ENCODE results near the gene RRM1. TPM values are rescaled to one million over a fixed set of nuclear protein-coding genes. Genes with fewer than 3 reads are reported as not detected.
"Not testable (repeated sequence)": the region's sequence is repeated elsewhere in the genome, so short reads cannot be mapped to it uniquely, and the experiment has no call there.

The RRM1 gene
- polyA plus RNA-seq, 12 donors = 31.7 to 59.1 (median 44.3) TPM; not detected in 1

DNA sequence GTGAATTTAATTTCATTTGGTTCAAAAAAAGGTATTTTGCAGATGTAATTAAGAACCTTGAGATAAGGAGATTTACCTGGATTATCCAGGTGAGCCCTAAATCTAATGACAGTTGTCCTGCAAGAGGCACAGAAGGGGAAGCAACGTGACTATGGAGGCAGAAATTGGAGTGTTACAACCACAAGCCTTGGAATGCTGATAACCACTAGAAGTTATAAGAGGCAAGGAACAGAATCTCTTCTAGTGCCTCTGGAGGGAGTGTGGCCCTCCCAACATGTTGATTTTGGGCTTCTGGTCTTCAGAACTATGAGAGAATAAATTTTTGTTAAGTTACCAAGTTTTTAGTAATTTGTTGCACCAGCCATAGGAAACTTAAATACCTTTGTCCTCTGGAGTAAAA, 32.8 kb downstream of the RRM1 start:
- no peak for DNase-seq

GRCh38 chr11:4130219-4130618, 35.6 kb downstream of the RRM1 start:
- DNase-seq = not testable (repeated sequence)

- no peak for DNase-seq
Observed at GRCh38 chr11:4134806-4135205, 40.2 kb downstream of the RRM1 start.

GRCh38 chr11:4138497-4138896, 43.9 kb downstream of the RRM1 start:
- DNase-seq = no peak

GRCh38 chr11:4140067-4140636, 45.6 kb downstream of the RRM1 start:
- no peak for DNase-seq

DNA sequence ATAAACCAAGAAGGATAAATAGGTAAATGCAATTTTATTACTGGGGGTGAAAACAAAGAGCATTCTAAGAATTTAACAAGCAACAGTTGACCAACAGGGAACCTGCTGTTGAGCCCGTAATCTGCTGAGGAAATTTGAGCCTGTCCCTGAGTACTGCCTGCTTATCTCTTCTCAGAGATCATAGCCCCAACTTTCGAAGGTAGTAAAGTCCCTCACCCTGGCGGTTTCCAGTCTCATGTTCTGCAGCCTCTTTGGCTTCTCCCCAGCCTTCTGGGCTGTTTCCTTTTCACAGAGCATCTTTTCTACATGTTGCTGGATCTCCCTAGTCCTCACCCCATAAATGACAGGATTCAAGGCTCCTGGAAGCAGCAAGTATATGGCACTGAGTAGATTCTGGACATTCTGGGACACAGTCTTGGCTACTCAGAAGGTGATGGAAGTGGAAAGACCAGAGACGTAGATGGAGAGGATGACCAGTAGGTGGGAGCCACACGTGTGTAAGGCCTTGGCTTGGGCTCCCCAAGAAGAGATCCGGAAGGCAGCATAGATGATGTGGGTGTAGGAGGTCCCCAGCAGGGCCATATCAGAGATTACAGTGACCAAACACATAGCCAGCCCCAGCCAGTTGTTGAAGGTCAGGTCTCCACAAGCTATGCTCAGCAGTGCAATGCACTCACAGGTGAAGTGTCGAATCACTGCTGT, 51.6 kb downstream of the RRM1 start:
- no peak for DNase-seq

DNA sequence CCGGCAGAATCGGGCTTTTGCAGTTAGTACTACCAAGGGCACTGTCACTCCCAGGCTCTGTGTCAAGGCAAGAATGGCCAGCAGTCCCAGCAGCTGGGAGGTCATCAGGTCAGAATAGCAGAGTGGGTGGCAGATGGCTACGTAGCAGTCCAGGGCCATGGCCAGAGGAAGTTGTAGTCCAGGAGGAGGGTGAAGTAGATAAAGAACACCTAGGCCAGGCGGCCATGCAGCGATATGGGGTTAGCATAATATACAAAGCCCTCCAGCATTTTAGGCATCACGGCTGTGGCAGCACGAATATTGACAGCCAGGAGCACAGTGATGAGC, 52.1 kb downstream of the RRM1 start:
- no peak for DNase-seq

- no peak for DNase-seq
Observed at GRCh38 chr11:4154503-4154902, 59.9 kb downstream of the RRM1 start.

DNA sequence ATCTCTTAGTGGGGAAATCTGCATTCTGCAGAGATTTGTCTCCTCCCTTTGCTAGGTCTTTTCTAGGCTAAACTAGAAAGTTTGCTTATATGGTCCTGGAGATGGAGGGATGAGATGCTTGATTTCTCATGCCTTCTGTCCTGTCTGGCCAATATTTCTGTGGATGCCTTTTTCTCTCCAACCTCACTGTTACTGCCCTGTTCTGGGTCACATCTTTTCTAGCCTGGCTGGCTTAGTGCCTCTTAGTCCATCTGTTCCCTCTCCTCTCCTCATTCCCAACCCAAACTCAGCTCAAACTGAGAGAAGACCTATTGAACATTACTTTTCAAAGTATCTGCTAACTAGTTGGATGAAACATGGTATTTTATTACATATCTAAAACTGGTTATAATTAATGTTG, 62.0 kb downstream of the RRM1 start:
- DNase-seq = no peak

GRCh38 chr11:4158818-4159217, 64.2 kb downstream of the RRM1 start:
- not testable (repeated sequence) for DNase-seq

- DNase-seq = no peak
Observed at GRCh38 chr11:4161305-4161704, 66.7 kb downstream of the RRM1 start.

DNA sequence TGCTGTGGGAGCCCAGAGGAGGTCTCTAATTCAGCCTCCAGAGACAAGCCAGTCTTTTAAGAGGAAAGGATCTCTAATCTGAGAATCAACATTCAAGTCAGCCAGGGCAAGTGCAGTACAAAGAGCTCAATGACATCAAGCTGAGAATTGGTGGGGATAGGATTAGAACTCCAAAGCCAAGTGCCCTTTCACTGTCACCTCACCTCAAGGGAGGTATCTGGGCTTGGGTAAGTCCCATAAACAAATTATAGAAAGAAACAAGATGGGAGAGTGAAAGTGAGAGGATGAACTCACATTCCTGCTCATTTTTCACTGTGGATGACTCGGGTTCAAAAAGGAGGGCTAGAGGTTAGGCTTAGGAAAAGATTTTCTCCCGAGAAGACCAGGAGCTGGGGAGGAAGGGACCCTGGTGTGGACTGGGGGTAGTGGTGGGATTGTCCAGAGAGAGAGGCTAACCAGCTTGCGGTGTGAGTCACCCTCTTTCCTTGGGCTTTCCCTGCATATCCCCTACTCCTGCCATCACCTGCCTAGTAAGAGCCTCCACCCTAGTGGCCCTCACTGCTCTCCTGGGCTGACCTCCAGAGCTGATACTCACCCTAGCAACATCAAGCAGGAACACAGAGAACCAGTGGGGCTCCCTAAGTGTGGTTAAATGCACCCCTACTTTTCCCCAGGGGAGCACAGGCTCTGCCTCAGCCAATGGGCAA, 70.4 kb downstream of the RRM1 start:
- no peak for DNase-seq

- no peak for DNase-seq
Observed at GRCh38 chr11:4167292-4167691, 72.7 kb downstream of the RRM1 start.

GRCh38 chr11:4167758-4168157, 73.2 kb downstream of the RRM1 start:
- DNase-seq = no peak

- not testable (repeated sequence) for DNase-seq
Observed at GRCh38 chr11:4175620-4176350, 81.2 kb downstream of the RRM1 start.

DNA sequence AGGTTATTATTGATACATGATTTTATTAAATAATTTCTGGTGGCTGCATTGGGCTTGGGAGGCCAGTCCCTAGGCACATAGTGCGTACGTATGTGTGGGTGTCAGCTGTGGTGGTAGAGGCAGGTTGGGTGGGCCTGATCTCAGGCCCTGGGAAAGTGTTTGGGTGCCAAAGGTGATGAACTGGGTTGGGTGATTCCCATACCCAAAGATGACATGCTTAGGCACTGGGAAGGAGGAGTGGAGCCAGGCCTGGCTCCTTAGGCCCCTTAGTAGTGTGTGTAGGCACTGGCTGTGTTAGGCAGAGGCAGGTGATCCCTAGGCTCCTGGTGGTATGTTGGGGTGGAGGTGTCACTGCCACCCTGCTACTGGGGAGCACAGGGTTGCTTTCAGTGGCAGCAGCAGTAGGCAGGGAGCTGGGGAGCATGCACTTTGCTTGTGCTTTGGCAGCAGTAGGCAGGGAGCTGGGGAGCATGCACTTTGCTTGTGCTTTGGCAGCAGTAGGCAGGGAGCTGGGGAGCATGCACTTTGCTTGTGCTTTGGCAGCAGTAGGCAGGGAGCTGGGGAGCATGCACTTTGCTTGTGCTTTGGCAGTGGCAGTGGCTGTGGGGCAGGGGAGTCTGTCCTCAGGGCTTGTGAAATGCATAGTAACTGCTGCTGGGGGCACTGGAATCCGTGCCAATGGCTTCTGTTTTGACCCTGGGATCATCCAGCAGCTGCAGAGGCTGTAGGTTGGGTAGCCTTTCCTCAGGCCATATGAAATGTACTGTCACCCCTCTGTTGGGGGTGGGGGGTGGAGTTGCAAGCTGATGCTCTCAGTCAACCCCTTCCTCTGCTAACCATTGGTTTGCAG, 84.4 kb downstream of the RRM1 start:
- no peak for DNase-seq

- no peak for DNase-seq
Observed at GRCh38 chr11:4180441-4181183, 86.0 kb downstream of the RRM1 start.

DNA sequence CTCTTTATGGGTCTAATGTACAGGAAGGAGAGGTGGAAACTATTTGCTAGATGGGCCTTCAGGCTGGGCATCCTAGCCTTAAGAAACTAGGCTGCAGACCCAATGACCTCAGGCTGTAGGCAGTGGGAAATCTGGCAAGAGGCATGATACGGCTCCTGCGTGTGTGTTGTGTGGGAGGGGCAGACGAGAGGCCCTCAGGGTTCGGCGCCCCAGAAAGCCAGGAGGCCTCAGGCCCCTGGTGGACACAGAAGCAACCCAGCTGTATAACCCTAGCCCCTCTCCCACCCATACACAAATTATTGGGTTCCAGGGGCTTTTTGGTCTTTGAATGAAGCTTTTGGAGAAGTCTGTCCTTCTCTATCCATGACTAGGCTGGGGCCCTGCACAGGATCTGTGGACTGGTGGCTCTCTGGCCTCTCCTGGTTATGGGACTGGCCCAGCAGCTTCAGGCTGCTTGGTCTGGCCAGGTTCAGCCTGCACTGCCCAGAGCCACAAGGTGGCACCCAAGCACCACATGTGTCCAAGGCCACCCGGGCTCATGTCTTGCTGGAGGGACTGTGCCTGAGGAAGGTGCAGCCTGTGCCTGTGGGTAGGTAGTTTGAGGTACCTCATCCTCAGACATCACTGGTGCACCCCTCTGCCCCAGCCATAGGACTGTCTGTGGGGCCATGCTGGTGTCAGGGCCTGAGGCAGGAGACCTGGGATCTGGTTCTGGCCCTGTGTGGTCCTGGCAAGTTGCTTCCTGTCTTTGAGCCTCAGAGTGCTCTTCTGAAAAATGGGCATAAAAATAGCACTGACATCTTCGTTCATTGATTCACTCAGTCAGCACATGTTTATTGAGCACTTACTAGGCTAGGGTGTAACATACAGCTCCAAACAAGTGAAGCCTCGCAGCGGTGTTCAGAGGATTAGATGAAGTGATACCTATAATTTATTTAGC, 87.5 kb downstream of the RRM1 start:
- peak; percentile 22 for DNase-seq

- DNase-seq = no peak
Observed at GRCh38 chr11:4183410-4184057, 88.9 kb downstream of the RRM1 start.
